ENCODE measurements around the gene REXO1. TPM values are rescaled to one million over a fixed set of nuclear protein-coding genes. Genes with fewer than 3 reads are reported as not detected.

Gene REXO1
- total RNA-seq, 2 donors from 2014 or later: 41.4 to 46.5 TPM

DNA sequence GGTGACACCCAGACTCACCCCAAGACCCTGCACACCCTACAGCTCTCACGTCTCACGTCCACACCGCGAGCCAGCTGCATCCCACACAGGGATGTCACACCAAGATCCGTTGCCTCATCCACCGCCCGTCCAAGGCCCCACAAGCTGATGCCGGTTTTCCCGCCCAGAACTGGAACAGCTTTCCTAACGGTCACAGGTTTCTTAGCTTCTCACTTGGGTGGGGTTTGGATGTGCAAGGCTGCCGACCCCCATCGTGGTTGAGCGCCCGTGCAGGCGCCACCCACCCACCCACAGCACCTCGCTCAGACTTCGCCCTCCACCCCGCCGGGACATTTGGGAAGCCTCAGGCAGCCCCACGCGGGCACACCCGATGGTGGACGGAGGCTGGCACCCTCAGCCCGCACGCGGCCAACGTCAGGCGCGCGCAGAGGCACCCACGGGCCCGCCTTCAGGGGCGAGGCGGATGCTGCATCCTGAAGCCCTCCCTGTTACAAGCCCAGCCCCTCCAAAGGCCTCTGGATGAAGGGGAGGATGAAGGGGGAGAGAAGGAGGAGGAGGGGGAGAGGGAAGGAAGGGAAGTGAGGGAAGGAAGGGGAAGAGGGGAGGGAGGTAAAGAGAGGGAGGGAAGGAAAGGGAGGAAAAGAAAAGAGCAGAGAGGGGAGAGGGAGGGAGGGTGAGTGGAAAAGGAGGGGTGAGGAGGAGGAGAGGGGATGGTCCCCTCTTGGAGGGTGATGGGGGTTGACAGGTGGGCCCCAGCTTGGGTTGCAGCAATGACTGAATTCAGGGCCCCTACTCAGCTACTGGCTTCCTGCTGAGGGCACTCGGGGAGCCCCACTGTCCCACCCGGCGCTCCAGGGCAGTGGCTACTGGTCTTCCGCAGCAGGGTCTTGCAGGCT is 82.1 kb downstream of the REXO1 start:
- H3K27me3 Mint-ChIP-seq (ENCODE audit: low read depth): peaks cover 80% of the 10 kb centered on the region
- H3K27ac Mint-ChIP-seq: no peak overlapping the region
- H3K4me3 Mint-ChIP-seq: no peak overlapping the region
- peaks cover 5% of the 10 kb centered on the region in 2 donors for H3K36me3 Mint-ChIP-seq (ENCODE audit: insufficient read depth in 2 of 2)
- H3K4me1 Mint-ChIP-seq (ENCODE audit: low read depth): no peaks in the 10 kb centered on the region
- DNase-seq (no peak), ATAC-seq (replicated peaks in 1 of 2) (no peak)
- H3K9me3 Mint-ChIP-seq: peaks cover 5 to 7% of the 10 kb centered on the region in 2 donors

Other genes starting within 250 kb of the REXO1 start
- 100 to 1,000 TPM; 103 to 113 TPM for gene UQCR11, start 243.0 kb downstream of the REXO1 start, total RNA-seq
- 100 to 1,000 TPM; 112 to 126 TPM for gene TCF3, start 195.9 kb downstream of the REXO1 start, total RNA-seq
- gene ONECUT3, start 95.0 kb downstream of the REXO1 start, total RNA-seq: not detected
- 10 to 100 TPM; 12.1 to 12.8 TPM for gene ATP8B3, start 36.2 kb downstream of the REXO1 start, total RNA-seq
- 10 to 100 TPM; 26.4 to 27.5 TPM for gene KLF16, start 15.1 kb upstream of the REXO1 start, total RNA-seq
- gene ABHD17A, start 37.0 kb upstream of the REXO1 start, total RNA-seq: 10 to 100 TPM; 84.2 to 92.1 TPM
- 1 to 10 TPM; 4.2 to 4.5 TPM for gene ADAT3, start 56.9 kb upstream of the REXO1 start, total RNA-seq
- gene SCAMP4, start 56.9 kb upstream of the REXO1 start, total RNA-seq: 10 to 100 TPM; 36.5 to 42.6 TPM
- gene CSNK1G2, start 92.7 kb upstream of the REXO1 start, total RNA-seq: 10 to 100 TPM; 63.7 to 66.5 TPM
- gene BTBD2, start 167.2 kb upstream of the REXO1 start, total RNA-seq: 10 to 100 TPM; 48.7 to 56.2 TPM
- gene MKNK2, start 202.8 kb upstream of the REXO1 start, total RNA-seq: 100 to 1,000 TPM; 120 to 121 TPM
- 100 to 1,000 TPM; 129 to 134 TPM for gene MOB3A, start 247.8 kb upstream of the REXO1 start, total RNA-seq
- 10 to 100 TPM; 28.5 to 36.9 TPM for gene IZUMO4, start 248.4 kb upstream of the REXO1 start, total RNA-seq